ENCODE measurements around the gene NT5DC3. TPM values are rescaled to one million over a fixed set of nuclear protein-coding genes. Genes with fewer than 3 reads are reported as not detected.
"Not testable (repeated sequence)": the region's sequence is repeated elsewhere in the genome, so short reads cannot be mapped to it uniquely, and the experiment has no call there.

The NT5DC3 gene
- polyA plus RNA-seq, 1 donor, result 9.3 TPM

GRCh38 chr12:103855896-103856657 is 15.0 kb upstream of the NT5DC3 start:
- DNase-seq, result no peak

DNA sequence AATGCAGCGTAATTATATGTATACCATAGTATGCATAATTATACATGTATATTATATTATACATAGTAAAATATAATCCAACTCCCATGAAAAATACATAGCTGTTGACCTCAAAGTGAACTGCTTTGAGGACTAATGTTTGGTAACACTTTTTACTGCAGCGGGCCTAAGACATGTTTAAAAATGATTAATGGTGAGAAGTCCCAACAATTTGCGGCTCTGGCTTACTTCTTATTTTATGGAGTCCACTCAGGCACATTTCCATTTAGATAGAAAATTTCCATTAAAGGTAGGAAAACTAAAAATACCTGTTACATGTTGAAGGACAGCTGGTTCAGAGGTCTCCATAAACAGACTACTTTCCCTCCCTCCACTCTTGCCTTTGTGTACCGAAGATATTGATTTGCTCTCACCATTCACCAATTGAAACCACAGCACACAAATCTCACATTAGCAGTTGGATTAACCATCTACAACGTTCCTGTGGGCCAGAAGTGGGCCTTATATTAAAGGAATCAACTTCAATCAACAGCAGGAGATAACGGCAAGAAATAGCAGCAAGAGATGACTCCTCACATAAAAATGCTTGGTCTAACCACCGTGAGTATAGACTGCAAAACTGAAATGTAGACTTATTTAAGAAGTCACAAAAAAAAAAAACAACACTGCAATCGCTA is 14.1 kb upstream of the NT5DC3 start:
- DNase-seq, result no peak

DNA sequence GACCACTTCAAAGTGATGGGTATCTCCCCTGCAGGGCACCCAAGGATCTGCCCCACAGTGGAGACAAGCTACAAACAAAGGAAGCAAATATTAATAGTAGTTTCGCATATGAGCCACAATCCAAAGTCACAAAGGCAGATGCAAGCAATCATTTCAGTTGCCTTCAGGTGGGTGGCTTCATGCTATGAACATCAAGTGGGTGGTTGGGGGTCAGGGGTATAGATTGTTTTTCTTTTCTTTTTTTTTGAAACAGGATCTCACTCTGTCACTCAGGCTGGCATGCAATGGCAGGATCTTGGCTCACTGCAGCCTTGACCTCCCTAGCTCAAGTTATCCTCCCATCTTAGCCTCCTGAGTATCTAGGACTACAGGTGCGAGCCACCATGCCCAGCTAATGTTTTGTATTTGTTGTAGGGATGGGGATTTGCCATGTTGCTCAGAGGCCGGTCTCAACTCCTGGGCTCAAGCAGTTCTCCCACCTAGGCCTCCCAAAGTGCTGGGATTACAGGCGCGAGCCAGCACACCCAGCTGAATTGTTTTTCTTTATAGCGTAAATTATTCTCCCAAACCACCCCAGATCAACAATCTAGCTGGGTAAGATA is 13.4 kb upstream of the NT5DC3 start:
- DNase-seq, result no peak

DNA sequence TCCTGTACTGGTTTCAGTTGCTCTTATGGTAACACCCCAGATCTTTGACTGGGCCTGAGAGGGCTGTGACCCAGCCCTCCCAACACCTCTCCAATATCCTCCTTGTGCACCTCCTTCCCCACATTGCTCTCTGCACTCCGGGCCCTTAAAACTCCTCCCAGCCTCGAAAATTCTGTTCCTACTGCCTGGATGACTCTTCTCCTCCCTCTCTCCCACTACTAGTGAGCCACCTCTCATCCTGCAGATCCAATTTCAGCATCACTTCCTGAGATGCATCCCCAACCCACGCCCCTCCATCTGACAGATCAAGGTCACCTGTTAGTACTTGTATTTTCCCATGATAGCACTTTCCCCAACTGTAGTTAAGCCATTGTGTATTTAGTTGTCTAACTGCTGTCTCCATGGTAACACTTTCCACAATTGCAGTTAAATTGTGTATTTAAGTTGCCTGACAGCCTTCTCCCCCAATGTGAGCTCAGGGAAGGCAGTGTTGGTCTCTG is 11.5 kb upstream of the NT5DC3 start:
- peak; percentile 19 for DNase-seq

GRCh38 chr12:103851127-103851526 is 10.1 kb upstream of the NT5DC3 start:
- no peak for DNase-seq

- no peak for DNase-seq
Observed at GRCh38 chr12:103850429-103850828, 9.4 kb upstream of the NT5DC3 start.

DNA sequence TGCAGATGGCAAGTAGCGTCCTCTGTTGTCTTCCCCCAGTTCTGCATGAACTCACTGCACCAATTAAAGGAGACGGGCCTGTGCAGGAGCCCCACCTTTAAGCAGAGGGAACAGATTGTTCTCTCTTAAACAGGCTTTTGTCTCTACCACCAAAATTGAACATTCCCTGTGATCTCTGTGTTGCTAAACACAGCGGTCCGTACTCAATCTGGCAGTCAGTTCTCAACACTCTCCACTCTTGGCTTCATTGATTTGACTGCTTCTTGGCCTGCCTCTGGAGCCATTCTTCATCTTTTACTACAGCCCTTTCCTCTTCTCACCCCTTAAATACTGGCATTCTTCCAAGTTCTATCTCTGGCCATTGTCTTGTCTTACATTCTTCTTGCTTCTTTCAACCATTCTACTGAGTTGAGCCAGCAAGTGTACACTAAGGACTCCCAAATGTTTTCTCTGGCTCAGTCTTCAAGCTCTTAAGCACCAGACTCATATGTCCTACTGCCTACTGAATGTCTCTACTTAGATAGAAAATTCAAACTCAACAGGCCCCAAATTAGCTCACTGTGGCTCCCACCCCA is 8.0 kb upstream of the NT5DC3 start:
- no peak for DNase-seq

DNA sequence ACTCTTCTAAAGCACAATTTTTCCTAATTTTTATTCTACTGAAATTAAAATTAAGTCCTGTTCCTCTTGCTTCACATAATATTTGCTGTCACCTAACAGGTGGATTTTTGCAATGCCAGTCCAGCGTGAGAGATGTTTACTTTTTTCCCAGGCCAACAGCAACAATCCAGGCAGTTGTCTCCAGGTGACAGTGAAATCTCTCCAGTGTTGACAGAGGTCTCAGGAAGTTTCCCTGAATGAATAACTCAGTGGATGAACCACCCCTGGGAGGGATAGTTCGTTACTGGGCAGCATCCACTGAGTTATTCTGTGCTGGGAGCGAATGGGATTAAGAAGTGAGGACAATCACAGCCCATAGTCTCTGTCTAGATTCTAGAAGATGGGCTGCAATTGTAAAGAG is 7.1 kb upstream of the NT5DC3 start:
- DNase-seq, result no peak

GRCh38 chr12:103846415-103846814 is 5.4 kb upstream of the NT5DC3 start:
- no peak for DNase-seq

DNA sequence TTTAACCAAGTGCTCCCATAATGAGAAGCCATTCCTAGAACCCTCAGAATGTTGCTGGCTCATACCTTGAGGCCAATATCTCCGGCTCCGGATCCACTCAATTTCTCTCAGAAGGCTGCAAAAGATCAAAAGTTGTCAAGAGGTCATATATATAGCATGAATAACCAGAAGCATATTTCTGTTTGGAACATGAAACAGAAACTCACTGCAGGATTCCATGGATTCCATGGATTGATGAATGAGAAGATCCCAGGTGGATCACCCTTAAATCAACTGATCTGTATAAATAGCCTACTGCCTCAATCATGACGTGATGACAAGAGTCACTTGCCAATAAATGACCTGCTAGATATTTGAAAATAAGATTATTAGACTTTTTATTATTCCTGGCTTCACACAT is 3.3 kb upstream of the NT5DC3 start:
- no peak for DNase-seq

DNA sequence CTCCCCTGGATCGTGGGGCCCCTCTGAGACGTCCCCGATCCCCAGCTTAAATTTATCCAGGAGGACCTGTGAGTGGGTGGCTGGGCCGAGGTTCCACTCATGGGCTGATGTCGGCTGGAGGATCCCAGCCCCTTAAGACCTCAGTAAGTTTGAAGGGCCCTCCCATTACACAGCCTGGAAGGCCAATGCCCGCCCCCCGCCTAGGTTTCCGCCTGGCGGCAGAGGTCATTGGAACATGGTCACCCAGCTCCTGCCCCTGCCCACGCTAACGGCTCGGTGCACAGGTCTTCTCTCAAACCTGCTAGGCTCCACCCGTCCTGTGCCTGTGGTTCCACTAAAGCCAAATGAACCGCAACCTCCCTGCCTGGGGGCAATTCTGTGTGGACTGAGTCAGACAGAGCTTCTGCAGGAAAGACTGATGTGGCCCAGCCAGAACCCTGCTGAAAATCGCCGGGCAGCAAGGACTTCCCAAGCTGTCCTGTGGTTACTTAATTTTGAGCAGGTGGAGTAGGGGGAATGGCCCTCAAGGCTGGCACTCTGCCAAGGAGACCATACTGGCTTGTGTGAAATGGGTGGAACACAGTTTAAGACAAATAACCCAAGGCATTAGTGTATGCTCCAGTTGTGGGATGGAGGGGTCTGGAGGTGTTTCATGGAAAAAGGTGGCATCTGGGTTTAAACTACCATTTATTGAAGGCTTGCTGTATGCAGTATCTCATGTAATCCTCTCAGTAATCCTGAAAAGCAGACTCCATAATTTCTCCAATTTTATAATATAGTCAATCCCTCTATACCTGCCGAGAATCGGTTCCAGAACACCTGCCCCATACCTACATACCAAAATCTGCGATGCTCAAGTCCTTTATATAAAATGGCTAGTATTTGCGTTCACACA is 903 bp upstream of the NT5DC3 start:
- peak; percentile 60 for DNase-seq

- DNase-seq, result peak; percentile 24
Observed at GRCh38 chr12:103840462-103840875, 565 bp downstream of the NT5DC3 start.

GRCh38 chr12:103839609-103840461 is 1.2 kb downstream of the NT5DC3 start:
- peak; percentile 22 for DNase-seq

- DNase-seq, result no peak
Observed at GRCh38 chr12:103839103-103839502, 1.9 kb downstream of the NT5DC3 start.

GRCh38 chr12:103838254-103838914 is 2.6 kb downstream of the NT5DC3 start:
- no peak for DNase-seq

GRCh38 chr12:103836345-103836744 is 4.7 kb downstream of the NT5DC3 start:
- no peak for DNase-seq

GRCh38 chr12:103835747-103836335 is 5.2 kb downstream of the NT5DC3 start:
- not testable (repeated sequence) for DNase-seq

GRCh38 chr12:103834942-103835341 is 6.1 kb downstream of the NT5DC3 start:
- DNase-seq, result peak; percentile 14

DNA sequence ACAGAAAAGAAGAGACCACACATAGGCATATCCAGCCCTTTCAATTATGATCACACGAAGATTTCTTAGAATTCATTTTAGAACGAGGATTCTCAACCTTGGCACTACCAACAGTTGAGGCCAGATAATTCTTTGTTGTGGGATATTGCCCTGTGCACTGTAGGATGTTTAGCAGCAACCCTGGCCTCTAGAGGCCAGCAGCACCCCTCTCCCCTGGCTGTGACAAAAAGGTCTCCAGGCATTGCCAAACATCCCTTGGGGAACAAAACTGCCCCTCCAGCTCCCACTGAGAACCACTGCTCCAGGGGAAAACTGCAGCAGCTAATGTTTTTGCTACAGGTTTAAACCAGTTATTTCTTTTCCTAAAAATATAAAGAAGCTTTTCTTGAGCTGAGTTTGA is 7.1 kb downstream of the NT5DC3 start:
- no peak for DNase-seq
